NCI-H2196 (cell line): ENCODE measurements around the gene FTO.

Experiments
- DNase-seq: peaks from one replicate; lab custom pipeline; 2025; ENCODE audit not compliant: unreplicated experiment; lab: John Stamatoyannopoulos, UW

FTO gene

GRCh38 chr16:53991754-53992378, 287.9 kb downstream of the FTO start:
- DNase-seq: peak; percentile 14

DNA sequence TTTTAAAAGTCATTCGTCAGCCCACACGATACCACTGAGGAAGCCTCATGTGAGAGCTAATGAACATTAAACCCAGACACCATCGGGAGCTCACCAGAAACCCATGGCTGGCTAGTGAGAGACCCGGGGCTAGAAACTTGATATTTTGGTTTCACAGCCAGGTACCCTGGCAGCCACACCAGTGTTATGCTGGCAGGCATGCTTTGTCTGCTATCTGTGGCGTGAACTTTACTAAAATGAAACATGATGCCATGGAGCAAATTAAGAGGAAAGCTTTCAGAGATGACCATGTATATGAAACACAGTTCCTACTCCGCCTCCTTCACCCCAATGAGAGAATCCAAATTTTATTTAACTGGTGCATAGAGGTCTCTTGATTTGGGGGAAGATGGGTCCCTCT, 291.4 kb downstream of the FTO start:
- no peak for DNase-seq

- DNase-seq: no peak
Measured at GRCh38 chr16:53996961-53997360, 293.0 kb downstream of the FTO start.

DNA sequence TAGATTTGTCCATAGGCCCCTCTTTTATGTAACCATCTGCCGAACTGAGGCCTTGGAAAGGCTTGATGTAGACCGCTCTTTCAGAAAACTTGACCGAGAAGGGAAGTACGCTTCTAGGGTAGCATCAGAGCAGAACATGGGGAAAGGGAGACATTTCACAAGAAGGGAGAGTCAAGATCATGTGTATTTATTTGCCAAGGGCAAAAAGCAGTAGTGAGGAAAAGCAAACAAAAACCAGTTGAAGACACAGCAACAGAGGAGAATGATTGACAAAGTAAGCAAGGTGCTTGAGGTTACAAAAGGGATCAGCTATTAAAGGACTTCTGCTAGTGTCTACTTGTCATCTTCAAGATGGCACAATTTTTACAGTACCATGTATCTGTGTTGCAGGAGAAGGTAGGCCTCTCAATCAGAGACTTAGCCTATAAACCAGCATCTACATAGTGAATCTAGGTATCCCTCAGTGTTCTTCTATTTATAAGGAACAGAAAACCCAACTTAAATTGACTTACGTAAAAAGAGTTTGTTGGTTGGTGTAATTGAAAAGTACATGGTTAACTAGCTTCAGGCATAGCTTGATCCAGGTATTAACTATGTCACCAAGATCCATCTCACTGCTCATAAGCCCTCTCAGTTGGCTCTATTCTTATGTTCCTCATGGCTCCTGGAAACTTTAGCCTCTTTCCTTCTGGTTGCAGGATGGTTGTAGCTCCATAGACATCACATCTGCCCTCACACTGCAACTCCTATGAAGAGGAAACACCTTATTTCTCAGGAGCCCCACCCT, 294.3 kb downstream of the FTO start:
- no peak for DNase-seq

- no peak for DNase-seq
Measured at GRCh38 chr16:53998966-53999522, 295.1 kb downstream of the FTO start.

GRCh38 chr16:53999841-54000240, 295.9 kb downstream of the FTO start:
- DNase-seq: no peak

DNA sequence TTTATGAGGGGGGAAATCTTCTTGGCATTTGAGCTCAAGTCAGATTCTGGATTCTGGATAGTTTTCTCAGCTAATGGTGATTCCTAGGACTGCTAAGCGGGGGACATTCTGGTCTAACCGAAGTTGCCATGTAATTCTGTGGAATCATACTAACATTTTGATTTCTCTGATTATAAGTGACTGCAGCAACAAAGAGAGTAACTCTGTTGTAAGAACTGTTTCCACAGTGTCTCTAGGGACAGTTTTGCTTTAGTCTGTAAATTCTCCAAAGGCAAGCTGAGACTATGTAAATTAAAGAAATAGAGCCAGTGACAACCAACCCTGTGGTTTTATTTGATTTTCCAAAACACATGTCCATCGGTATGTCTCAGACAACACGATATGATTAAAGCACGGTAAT, 296.4 kb downstream of the FTO start:
- no peak for DNase-seq

DNA sequence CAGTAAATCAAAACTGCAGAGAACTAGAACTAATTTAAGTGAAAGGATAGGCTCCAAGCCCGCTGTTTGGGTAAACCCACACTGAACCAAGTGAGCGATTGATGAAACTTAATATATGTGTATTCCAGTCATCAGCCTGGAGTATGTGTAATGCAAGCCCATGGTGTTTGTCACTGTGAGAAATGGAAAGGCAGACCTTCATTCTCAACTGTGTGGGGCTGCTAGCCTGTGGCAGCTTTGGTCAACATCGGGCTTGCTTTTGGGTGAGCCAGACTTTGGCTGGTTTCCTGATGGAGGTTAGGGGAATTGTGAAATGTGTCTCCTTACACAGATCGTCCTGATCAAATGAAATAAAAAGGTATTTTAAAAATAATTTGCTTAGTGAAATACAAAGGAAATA, 302.7 kb downstream of the FTO start:
- no peak for DNase-seq

DNA sequence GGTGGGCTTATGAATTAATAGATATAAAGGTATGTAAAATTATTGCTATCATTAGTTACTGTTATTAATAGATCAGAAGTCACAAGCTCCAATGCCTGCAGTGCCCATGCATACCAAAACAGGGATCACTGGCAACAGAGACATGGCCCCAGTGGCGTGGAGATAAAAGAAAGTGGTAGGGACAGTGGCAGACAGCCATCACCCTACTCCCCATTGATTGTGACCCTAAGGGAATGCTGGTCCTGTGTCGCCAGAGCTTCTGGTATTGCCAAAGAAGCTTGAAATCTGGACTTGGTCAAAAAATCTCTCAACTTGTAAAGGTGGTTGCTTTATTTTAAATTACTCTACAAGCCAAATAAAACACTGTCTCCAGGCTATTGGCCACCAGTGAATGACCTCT, 303.5 kb downstream of the FTO start:
- no peak for DNase-seq

GRCh38 chr16:54009464-54010176, 305.7 kb downstream of the FTO start:
- no peak for DNase-seq

- DNase-seq: no peak
Measured at GRCh38 chr16:54015147-54015546, 311.2 kb downstream of the FTO start.

- DNase-seq: no peak
Measured at GRCh38 chr16:54022362-54022761, 318.4 kb downstream of the FTO start.

- no peak for DNase-seq
Measured at GRCh38 chr16:54026456-54026855, 322.5 kb downstream of the FTO start.

DNA sequence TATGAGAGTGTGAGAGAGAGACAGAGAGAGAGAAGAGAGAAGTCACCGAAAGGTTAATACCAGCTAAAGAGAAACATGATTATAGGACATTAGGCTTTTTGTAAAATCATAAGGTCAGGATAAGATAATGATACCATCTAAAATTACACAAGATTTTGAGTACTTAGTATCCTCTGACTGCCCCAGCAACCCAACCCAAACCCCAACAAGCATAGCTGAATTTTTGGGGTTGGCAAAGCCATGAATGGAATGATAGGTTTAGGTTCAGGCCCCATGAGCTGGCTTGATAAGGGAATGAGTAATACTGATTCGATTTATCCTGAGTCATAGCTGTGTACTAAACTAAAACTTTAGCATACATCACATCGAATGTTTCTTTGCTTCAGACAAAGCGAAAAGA, 323.1 kb downstream of the FTO start:
- DNase-seq: no peak

GRCh38 chr16:54027558-54027957, 323.6 kb downstream of the FTO start:
- no peak for DNase-seq

DNA sequence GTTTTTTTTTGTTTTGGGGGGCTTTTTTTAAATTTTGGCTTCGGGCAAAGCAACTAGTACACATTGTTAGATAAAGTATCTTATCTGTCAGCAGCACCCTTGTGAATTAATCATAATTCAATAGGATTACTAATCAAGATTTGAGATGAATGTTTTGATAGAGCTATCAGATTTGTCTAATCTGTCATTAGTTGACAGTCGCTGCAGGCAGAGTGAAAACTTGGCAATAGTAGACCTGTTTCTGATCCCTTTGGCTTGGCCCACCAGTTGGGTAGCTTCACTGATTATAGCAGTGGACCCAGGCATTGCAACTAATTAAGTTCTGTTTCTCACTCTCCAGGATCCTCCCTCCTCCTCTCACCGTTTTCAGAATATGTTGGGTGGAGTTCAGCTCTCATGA, 324.0 kb downstream of the FTO start:
- DNase-seq: no peak

GRCh38 chr16:54030451-54030850, 326.5 kb downstream of the FTO start:
- no peak for DNase-seq

DNA sequence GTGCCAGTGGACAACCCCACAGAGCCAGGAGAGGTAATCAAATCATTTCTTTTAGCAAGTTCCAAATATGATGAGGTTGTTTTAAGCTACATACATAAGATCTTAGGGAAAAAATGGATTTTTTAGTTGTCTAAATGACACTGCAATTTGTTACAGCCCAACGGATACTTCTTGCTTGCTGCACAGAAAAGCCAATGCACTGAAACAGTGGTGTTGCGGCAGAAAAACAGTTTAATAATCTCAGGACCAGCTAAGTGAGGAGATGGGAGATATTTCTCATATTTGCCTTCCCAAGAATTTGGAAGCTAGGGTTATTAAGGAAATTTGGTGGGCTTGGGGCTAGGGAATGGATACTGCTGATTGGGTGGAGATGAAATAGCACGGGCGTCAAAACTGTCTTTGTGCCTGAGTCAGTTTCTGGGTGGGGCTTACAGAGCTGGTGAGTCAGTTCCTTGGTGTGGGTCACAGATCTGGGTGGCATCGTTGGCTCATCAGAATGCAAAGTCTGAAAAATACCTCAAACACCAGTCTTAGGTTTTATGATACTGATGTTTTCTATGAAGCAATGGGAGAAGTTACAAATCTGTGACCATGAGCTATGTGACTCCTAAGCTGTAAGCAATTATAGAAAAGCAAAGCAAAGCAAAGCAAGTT, 327.3 kb downstream of the FTO start:
- no peak for DNase-seq

GRCh38 chr16:54033747-54034146, 329.8 kb downstream of the FTO start:
- no peak for DNase-seq

DNA sequence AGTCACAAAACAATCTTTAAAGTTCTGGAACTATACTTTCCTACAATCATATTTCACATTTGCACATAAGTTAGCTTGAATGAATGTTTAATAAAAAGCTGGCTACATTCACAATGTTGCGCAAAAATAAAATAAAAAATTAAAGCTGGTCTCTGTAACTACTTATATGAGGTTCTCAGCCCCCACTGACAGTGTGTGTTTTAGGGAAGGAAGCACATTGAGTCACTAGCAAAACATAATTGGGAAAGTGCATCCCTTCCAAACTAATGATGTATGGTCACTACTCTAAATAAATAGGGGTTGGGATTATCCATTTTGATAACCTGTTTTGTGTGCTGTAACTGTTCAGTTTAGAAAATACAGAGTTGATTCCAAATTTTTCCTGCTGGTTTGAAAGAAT, 330.7 kb downstream of the FTO start:
- DNase-seq: no peak

DNA sequence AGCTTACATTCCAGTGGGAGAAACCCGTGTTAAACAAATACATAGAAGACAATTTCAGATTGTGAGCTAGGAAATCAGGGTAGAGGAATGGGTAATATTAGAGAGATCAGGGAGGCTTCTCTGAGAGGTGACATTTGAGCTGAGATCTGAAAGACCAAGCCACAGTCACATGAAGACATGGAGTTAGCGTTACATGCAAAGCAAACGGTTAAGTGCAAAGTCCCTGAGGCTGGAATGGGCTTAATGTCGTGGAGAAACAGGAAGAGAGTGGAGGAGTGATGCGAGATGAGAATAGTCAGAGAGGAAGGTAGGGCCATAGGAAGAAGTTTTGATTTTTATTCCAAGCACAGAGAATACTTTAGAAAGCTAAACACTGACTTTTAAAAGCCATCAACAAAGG, 336.5 kb downstream of the FTO start:
- no peak for DNase-seq
